Stromal cell of bone marrow (primary cell): Measurements from ENCODE around the gene TANC1.

ENCODE experiments used
- DNase-seq: peaks from one replicate; pipeline ENCODE4 v3.0.0-alpha.2; 2012; ENCODE audit warnings: low read depth

TANC1 gene

GRCh38 chr2:158962074-158962473 lies 6.4 kb upstream of the TANC1 start:
- DNase-seq, result no peak

GRCh38 chr2:158963071-158963470 lies 5.4 kb upstream of the TANC1 start:
- no peak for DNase-seq

GRCh38 chr2:158965107-158965506 lies 3.3 kb upstream of the TANC1 start:
- no peak for DNase-seq

DNA sequence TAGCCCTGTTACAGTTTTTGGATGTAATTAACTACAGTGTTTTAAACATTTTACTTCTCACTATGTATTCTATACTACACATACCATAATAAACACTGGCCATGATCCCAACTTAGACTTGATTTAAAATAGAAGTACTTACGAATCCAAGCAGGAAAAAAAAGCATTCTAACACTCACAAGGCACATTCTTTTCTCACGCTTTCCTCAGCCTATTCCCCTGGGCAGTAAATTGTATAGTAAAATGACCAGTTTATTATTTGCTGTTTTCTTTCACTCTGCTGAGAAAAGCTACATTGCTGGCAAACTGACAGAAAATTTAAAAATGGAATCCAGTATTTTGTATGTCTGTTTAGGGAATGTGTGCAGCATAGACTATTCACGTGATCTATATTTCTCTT lies 2.8 kb upstream of the TANC1 start:
- DNase-seq, result no peak

DNA sequence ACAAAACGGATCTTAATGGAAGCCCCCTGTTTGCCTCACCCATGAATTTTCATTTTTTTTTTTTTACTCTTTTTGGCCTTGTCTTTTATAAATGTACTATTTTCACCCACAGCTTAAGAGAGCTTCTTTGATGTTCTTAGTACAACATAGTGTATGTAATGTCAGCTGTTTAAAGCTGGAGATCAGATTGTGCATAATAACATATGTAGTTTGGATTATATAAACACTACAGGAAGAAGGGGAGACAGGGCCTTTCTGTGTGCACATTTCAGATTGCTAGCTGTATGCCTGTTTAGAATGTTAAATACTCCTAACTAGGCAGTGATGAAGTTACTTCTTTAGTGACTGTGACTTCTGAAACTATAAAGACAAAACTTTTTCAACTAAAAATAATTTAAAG lies 2.1 kb upstream of the TANC1 start:
- DNase-seq, result no peak

DNA sequence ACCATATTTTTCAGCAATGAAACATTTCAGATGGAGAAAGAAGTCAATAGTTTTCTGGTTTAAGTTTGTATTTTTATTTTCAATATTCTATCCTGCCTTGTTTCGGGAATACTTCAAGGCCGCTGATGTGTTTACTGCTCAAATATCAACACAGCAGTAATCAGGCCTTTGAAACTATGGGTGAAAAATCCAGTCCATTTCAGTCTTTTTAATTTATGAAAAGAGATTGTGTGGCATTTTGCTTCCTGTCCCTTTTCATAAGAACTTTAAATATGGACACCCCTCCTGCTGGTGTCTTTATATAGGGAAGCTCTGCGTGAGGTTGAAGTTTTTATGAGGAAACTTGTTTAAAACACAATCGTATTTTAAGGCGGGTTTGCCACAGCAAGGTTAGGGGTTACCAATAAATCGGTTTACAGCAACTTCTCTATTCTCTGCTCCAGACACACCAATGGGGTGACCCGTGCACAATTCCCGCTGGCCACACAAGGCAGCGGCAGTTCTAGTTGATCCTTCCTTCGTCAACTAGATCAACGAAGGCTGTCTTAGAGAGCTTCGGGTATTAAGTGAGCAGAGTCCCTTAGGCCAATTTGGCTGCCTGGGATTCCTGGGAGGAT lies 1.2 kb upstream of the TANC1 start:
- no peak for DNase-seq

DNA sequence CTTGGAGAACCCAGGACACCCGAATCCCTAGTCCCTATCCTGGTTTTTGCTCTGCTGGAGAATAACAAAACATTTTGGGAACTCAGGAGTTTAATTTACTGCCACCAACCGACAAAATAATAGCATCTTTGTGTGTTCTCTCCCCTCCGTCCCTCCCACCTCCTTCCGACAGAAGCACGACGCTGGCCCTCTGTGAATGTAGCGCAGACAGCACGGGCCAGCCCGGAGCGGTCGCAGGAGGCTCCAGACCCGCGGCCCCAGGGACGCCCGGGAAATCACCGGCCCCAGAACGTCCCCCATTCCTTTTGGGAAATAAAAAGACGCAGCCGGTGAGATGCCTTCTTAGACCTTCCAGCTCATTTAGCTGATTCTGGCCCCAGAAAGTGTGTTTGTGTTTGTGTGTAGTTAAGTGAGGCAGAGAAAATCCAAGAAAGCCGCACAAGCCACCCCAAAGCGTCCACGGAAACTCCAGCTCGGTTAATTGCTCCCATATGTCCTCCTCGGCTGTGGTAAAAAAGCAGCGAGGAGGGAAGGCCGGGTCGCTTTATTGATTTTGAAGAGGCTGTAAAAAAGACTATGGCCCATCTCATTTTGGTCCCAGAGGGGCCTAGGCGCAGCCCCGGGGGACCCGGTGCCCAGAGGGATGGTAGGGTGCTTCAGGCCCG lies 577 bp upstream of the TANC1 start:
- DNase-seq, result peak; percentile 48

GRCh38 chr2:158969162-158969714 lies 798 bp downstream of the TANC1 start:
- DNase-seq, result no peak

DNA sequence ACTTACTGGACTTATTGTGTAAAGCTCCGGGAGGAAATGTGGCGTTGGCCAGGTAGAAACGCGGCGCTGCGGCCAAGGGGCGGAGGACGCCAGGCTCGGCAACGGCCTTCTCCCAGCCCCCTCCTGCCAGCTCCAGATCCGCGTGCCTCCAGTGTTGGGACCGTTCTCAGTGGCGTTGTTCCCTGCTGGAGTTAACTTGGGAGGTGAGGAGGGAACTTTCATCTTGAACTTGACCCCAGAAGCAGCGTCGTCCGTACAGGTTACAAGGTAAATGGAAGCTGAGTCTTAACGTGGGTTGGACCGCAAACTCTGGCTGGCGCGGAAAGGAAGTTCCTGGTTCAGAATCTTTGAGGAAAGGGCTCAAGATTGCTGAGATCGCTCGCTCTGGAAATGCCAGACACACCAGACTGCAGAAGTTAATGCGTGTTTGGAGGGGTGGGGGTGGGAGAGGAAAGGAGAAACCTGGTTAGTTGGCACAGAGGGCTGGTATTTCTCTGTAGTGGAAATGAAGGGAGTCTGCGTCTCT lies 1.3 kb downstream of the TANC1 start:
- DNase-seq, result no peak

GRCh38 chr2:158970241-158970751 lies 1.9 kb downstream of the TANC1 start:
- no peak for DNase-seq

- no peak for DNase-seq
These were observed 4.9 kb downstream of the TANC1 start for GRCh38 chr2:158973116-158973956.

DNA sequence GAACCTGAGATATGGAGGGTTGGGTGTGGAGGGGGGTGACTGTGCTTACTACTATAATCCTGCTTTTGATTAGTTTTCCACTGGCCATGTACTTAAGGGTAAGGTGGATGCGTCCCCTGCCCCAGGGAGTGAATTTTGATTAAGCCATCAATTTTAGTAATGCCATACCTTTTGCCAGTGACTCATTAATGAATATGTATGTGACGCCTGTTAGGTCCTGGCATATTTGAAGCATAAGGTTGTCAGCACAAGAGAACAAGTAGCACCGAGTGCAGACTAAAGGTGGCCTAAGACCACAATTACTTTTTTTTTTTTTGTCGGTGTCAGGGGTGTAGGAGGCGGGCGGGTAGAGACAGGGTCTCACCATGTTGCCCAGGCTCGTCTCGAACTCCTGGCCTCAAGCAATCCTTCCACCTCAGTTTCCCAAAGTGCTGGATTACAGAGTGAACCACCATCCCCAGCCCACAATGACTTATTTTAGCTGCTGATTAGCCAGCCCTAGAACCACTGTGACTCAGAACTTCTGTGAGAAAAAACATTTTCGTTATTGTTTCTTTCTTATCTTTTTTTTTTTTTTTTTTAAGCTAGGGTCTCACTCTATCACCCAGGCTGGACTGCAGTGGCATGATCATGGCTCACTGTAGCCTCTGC lies 7.0 kb downstream of the TANC1 start:
- DNase-seq, result no peak

- no peak for DNase-seq
These were observed 11.3 kb downstream of the TANC1 start for GRCh38 chr2:158979772-158980171.

GRCh38 chr2:158984604-158985135 lies 16.2 kb downstream of the TANC1 start:
- no peak for DNase-seq

GRCh38 chr2:158988501-158988900 lies 20.1 kb downstream of the TANC1 start:
- DNase-seq, result no peak

- DNase-seq, result no peak
These were observed 20.7 kb downstream of the TANC1 start for GRCh38 chr2:158989165-158989564.

DNA sequence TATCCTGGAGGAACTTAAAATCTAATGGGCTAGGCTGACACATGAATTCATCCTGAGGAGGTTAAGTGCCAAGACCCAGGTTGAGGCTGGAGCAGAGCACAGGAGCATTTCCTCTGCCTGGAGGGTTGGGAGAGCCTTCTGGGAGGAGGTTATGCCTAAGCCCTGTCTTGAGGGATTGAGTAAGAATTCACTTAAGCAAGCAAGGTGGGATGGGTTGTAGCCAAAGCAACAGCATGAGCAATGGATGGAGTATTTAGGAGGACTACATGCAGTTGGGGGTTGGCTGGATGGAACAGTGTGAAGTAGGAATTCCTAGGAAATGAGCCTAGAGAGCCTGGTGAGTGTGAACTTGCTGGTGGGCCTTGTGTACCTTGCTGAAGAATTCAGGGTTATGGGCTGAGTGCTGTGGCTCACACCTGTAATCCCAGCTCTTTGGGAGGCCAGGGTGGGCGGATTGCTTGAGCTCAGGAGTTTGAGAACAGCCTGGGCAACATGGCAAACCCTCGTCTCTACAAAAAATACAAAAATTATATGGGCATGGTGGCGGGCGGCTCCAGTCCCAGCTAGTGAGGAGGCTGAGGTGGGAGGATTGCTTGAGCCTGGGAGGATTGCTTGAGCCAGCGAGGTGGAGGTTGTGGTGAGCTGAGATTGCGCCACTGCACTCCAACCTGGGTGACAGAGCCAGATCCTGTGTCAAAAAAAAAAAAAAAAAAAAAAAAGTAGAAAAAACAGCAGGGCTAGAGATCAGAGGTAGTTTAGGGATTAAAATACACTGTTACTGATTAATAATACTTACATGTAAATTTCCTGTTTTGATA lies 22.2 kb downstream of the TANC1 start:
- DNase-seq, result no peak

DNA sequence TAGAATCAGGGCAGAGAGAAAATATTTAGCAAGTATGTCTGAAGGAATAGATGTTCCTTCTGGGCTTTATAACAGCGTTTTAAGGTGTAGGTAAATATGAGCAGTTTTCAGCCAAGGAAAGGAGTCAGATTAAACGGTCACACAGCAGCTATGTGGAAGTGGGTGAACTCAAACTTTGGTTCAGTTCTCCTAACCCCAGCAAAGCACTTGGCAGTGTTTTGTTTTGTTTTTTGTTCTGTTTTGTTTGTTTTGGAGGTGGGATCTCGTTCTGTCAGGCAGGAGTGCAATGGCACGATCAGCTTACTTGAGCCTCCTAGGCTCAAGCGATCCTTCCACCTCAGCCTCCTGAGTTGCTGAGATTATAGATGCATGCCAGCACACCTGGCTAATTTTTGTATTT lies 24.6 kb downstream of the TANC1 start:
- no peak for DNase-seq

- DNase-seq, result no peak
These were observed 25.5 kb downstream of the TANC1 start for GRCh38 chr2:158993721-158994587.
